ENCODE results near the gene SLC37A2.

- TF ChIP-seq CTCF (IDR thresholded peaks at IDR 0.05) (no peak), POLR2A (IDR thresholded peaks at IDR 0.05) (no peak), POLR2AphosphoS5 (IDR thresholded peaks at IDR 0.05) (no peak)
Observed at GRCh38 chr11:125069008-125069407, 5.9 kb downstream of the SLC37A2 start.

Measured in gastroesophageal sphincter (tissue), 3 donors.